GM12878 (cell line): Measurements from ENCODE around the gene TMEM215. TPM values are rescaled to one million over a fixed set of nuclear protein-coding genes. Genes with fewer than 3 reads are reported as not detected.

ENCODE experiments used
- ATAC-seq: fragments of 200-7000 bp; cut with Tn5 transposase; 3 replicates; pipeline ENCODE4 v1.9.1; 2020; ENCODE audit warnings: mild to moderate bottlenecking, moderate library complexity
- BruUV-seq: library from RNA; stranded (reverse); fragments of 400-500 nt; replicated peaks from 2 replicates; lab custom pipeline; 2021; lab: Mats Ljungman, UMichigan
- CTCF ChIA-PET: fragments of 300-600 bp; sonication (Branson Sonifier 250); formaldehyde crosslinking; extraction: SDS; loops from one replicate; lab custom pipeline; 2021; ENCODE audit warnings: inconsistent platforms; lab: Yijun Ruan, JAX
- POLR2A ChIA-PET: fragments of 350-600 bp; formaldehyde crosslinking; extraction: SDS; loops from one replicate; lab custom pipeline; 2021; ENCODE audit warnings: inconsistent platforms; lab: Charles Lee
- RAD21 ChIA-PET: fragments of 300-600 bp; sonication (Branson Sonifier 250); formaldehyde crosslinking; loops from one replicate; lab custom pipeline; 2023; ENCODE audit warnings: antibody characterized with exemption; ENCODE audit not compliant: unreplicated experiment; lab: Charles Lee
- SMC1A ChIA-PET: fragments of 300-600 bp; sonication (Branson Sonifier 250); formaldehyde crosslinking; loops from one replicate; lab custom pipeline; 2023; ENCODE audit not compliant: unreplicated experiment, uncharacterized antibody; lab: Charles Lee
- DNase-seq: peaks from one replicate; pipeline ENCODE4 v3.0.0-alpha.2; 2011; ENCODE audit warnings: low read depth, low spot score
- FAIRE-seq: peaks from 3 replicates; lab custom pipeline; 2011; peaks lifted over from hg19 to GRCh38; lab: Jason Lieb, UNC
- H2AFZ ChIP-seq: 2 replicates; pipeline ENCODE4 v1.6.0; 2011; ENCODE audit warnings: low read depth, low read length, control low read depth; ENCODE audit not compliant: control insufficient read depth
- H3K27ac ChIP-seq: 2 replicates; pipeline ENCODE4 v1.5.1; 2011; ENCODE audit warnings: control low read depth; ENCODE audit not compliant: control insufficient read depth, insufficient read depth
- H3K27me3 ChIP-seq, 2 experiments: replicated peaks in 1 of 2; 2 replicates each; pipeline versions ENCODE4 v1.6.0 to v1.6.1; 2011; ENCODE audit warnings: low read length in 1 of 2; ENCODE audit not compliant: control insufficient read depth in 2 of 2, insufficient read depth in 2 of 2
- H3K36me3 ChIP-seq, 2 experiments: 2 replicates each; pipeline ENCODE4 v1.5.1; 2011; ENCODE audit warnings: low read length in 1 of 2; ENCODE audit not compliant: control insufficient read depth in 2 of 2, insufficient read depth in 2 of 2
- H3K4me1 ChIP-seq: 2 replicates; pipeline ENCODE4 v1.6.1; 2011; ENCODE audit warnings: mild to moderate bottlenecking, low read length, moderate library complexity, mixed read lengths; ENCODE audit not compliant: control insufficient read depth, insufficient read depth
- H3K4me2 ChIP-seq: 2 replicates; pipeline ENCODE4 v1.6.0; 2011; ENCODE audit warnings: control low read depth; ENCODE audit not compliant: control insufficient read depth, insufficient read depth
- H3K4me3 ChIP-seq: fragments of 200-600 bp; sonication (generic); 2 replicates; pipeline ENCODE4 v1.5.1; 2016
- H3K79me2 ChIP-seq: 2 replicates; pipeline ENCODE4 v1.6.0; 2011; ENCODE audit warnings: low read length; ENCODE audit not compliant: control insufficient read depth, insufficient read depth
- H3K9ac ChIP-seq: 2 replicates; pipeline ENCODE4 v1.8.0; 2011; ENCODE audit warnings: low read length, control low read depth, mixed read lengths; ENCODE audit not compliant: control insufficient read depth, insufficient read depth
- H3K9me3 ChIP-seq: replicated peaks from 3 replicates; pipeline ENCODE4 v1.5.1; 2011; ENCODE audit warnings: mild to moderate bottlenecking, low read length; ENCODE audit not compliant: control insufficient read depth, insufficient read depth
- H4K20me1 ChIP-seq: 2 replicates; pipeline ENCODE4 v1.6.0; 2011; ENCODE audit not compliant: control insufficient read depth, insufficient read depth
- BMI1 ChIP-seq: fragments of 450-650 bp; IDR thresholded peaks from 2 replicates; pipeline ENCODE4 v1.6.1; 2016; ENCODE audit warnings: mild to moderate bottlenecking, moderate library complexity, borderline replicate concordance
- CHD4 ChIP-seq: fragments of 200-600 bp; sonication (generic); IDR thresholded peaks from 2 replicates; pipeline ENCODE4 v1.6.1; 2016; ENCODE audit warnings: mild to moderate bottlenecking
- E2F8 ChIP-seq: fragments of 450-650 bp; IDR thresholded peaks from 2 replicates; pipeline ENCODE4 v1.6.1; 2018; ENCODE audit warnings: mild to moderate bottlenecking, low read depth, moderate library complexity; ENCODE audit not compliant: partially characterized antibody
- E4F1 ChIP-seq: fragments of 450-650 bp; IDR thresholded peaks from 2 replicates; pipeline ENCODE4 v1.6.1; 2018; ENCODE audit warnings: borderline replicate concordance, mild to moderate bottlenecking; ENCODE audit not compliant: partially characterized antibody
- EZH2 ChIP-seq: IDR thresholded peaks from 2 replicates; pipeline ENCODE4 v1.6.1; 2012; ENCODE audit warnings: low read depth, mild to moderate bottlenecking, control low read depth, inconsistent platforms, low read length, borderline replicate concordance; ENCODE audit not compliant: control insufficient read depth
- HDGF ChIP-seq: fragments of 450-650 bp; IDR thresholded peaks from 2 replicates; pipeline ENCODE4 v1.6.1; 2016; ENCODE audit warnings: antibody characterized with exemption
- LARP7 ChIP-seq: fragments of 450-650 bp; IDR thresholded peaks from 2 replicates; pipeline ENCODE4 v1.6.1; 2017; ENCODE audit warnings: mild to moderate bottlenecking
- POLR2AphosphoS2 ChIP-seq: IDR thresholded peaks from 2 replicates; pipeline ENCODE4 v1.6.1; 2011; ENCODE audit warnings: low read depth, mild to moderate bottlenecking, low read length, improper control_type of control experiment, moderate library complexity
- POLR2AphosphoS5 ChIP-seq: IDR thresholded peaks from 2 replicates; pipeline ENCODE4 v1.6.1; 2011; ENCODE audit warnings: mild to moderate bottlenecking, low read length, inconsistent platforms
- RAD21 ChIP-seq: IDR thresholded peaks from 2 replicates; pipeline ENCODE4 v1.6.1; 2011; ENCODE audit warnings: mild to moderate bottlenecking, low read depth, low read length, moderate library complexity; ENCODE audit not compliant: insufficient read depth
- SREBF1 ChIP-seq: IDR thresholded peaks from 2 replicates; pipeline ENCODE4 v1.6.1; 2012; ENCODE audit warnings: mild to moderate bottlenecking, low read length
- SUPT20H ChIP-seq: IDR thresholded peaks from 2 replicates; pipeline ENCODE4 v1.6.1; 2011; ENCODE audit warnings: low read depth, mild to moderate bottlenecking, low read length, moderate library complexity, borderline replicate concordance; ENCODE audit not compliant: control insufficient read depth
- WGBS: methylation state at CpG from one replicate; pipeline ENCODE4 v1.1.6; 2016; ENCODE audit warnings: low lambda C conversion rate; ENCODE audit not compliant: insufficient replicate concordance, insufficient coverage; ENCODE audit errors: missing lambda C conversion rate; 5-methylcytosine and 5-hydroxymethylcytosine counted together
- in situ Hi-C: fragments of 300-500 bp; cut with MboI; formaldehyde crosslinking; loops from 9 replicates; pipeline ENCODE4 v1.14.3; 2018; ENCODE audit warnings: mixed read lengths
- intact Hi-C: fragments of 100-400 bp; cut with micrococcal nuclease; formaldehyde crosslinking; loops from one replicate; pipeline ENCODE4 v1.14.2; 2022; ENCODE audit not compliant: unreplicated experiment
- polyA plus RNA-seq, 11 experiments: library from polyadenylated mRNA; depleted of rRNA in 4 of 11; unstranded in 6 of 11; stranded (reverse) in 5 of 11; fragments of >200 nt; fragmentation: Nextera tagmentation in 4 of 11; fragmentation: Illumina TruSeq in 1 of 11; extraction: Ambion mirVana in 4 of 11; extraction: Trizol in 1 of 11; gene quantifications; 1 replicate in 1 of 11; 2 replicates in 10 of 11; pipeline versions ENCODE4 v1.2.1 to v1.2.3, GENCODE V29; 2011 to 2016; ENCODE audit warnings: inconsistent platforms in 2 of 11, missing spikeins in 2 of 11, low read depth in 1 of 11
- total RNA-seq, 4 experiments: library from RNA; depleted of rRNA in 3 of 4; stranded (reverse); fragments of >200 nt in 3 of 4; fragmentation: Illumina TruSeq in 1 of 4; extraction: Trizol in 1 of 4; gene quantifications; 2 replicates each; pipeline versions ENCODE4 v1.2.1 to v1.2.3, GENCODE V29; 2013 to 2021

The TMEM215 gene
- total and polyA plus RNA-seq, 10 of the 15 experiments (the other 5 are each of a cell fraction or from before 2014, with no cell fraction given): not detected

- no peak overlapping the region for H3K4me2 ChIP-seq
- in situ Hi-C loops: no loop called here
- CTCF ChIA-PET: no interaction called here
- POLR2A ChIA-PET: no interaction called here
- TF ChIP-seq SUPT20H (no peak), POLR2AphosphoS2 (no peak), BMI1 (no peak), CHD4 (no peak), HDGF (no peak), E4F1 (no peak), EZH2 (no peak), SREBF1 (no peak), E2F8 (no peak), POLR2AphosphoS5 (no peak), RAD21 (no peak), LARP7 (no peak)
- TF ChIP-seq, all 136 proteins: peak for 0
- ChIA-PET SMC1A (no interaction called here), RAD21 (no interaction called here)
- no peaks in the 10 kb centered on the region for H3K4me1 ChIP-seq
- FAIRE-seq: no peak
- peaks cover 3 to 14% of the 10 kb centered on the region in 2 experiments; a peak in 3 of 4 replicates for H3K27me3 ChIP-seq
- DNase-seq: no peak
- H4K20me1 ChIP-seq: no peaks in the 10 kb centered on the region
- no peak for ATAC-seq
- intact Hi-C loops: no loop called here
- 43% methylated on average over 40 of the region's 45 CpGs for WGBS
- no peak overlapping the region for H3K27ac ChIP-seq
- no peak overlapping the region for H2AFZ ChIP-seq
- BruUV-seq: no TSS peak
- no peaks in the 10 kb centered on the region for H3K9me3 ChIP-seq
- no peaks in the 10 kb centered on the region for H3K36me3 ChIP-seq
- H3K9ac ChIP-seq: no peak overlapping the region
- H3K79me2 ChIP-seq: no peaks in the 10 kb centered on the region
- H3K4me3 ChIP-seq: no peak overlapping the region
These were observed 718 bp upstream of the TMEM215 start for GRCh38 chr9:32782476-32783167.
